Measurements from ENCODE around the gene MORF4L1. TPM values are rescaled to one million over a fixed set of nuclear protein-coding genes. Genes with fewer than 3 reads are reported as not detected.

The MORF4L1 gene
- total and polyA plus RNA-seq, 10 of the 15 experiments (the other 5 are each of a cell fraction or from before 2014, with no cell fraction given): 113 to 636 (median 229) TPM

DNA sequence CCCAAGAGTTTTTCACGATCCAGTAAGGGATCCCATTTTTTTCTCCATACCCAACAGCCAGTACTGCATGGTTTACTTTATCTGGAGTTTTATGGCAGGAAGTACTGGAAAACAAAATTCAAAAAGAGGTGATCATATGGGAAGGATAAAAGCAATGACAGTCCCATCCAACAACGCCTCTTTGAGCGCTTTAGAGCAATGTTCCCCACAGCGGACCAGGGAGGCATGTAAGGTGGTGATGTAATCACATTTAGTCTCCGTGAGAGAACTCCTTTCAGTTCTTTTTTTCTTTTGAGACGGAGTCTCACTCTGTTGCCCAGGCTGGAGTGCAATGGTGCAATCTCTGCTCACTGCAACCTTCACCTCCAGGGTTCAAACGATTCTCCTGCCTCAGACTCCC, 50.3 kb downstream of the MORF4L1 start:
- Histone ChIP-seq H3K9me3 (replicated peaks; ENCODE audit: control insufficient read depth, insufficient read depth, low read length) (no peaks in the 10 kb centered on the region), H3K27ac (ENCODE audit: control insufficient read depth, insufficient read depth) (no peak overlapping the region), H3K79me2 (ENCODE audit: control insufficient read depth, insufficient read depth, low read length) (no peaks in the 10 kb centered on the region), H3K4me1 (ENCODE audit: control insufficient read depth, insufficient read depth, low read length) (no peaks in the 10 kb centered on the region; the same call in 1 of the 2 replicates), H3K36me3 (ENCODE audit: control insufficient read depth in 2 of 2, insufficient read depth in 2 of 2, low read length in 1 of 2) (peaks cover 40 to 63% of the 10 kb centered on the region in 2 experiments), H3K4me2 (ENCODE audit: control insufficient read depth, insufficient read depth) (no peak overlapping the region), H3K9ac (ENCODE audit: control insufficient read depth, insufficient read depth, low read length) (no peak overlapping the region), H3K4me3 (no peak overlapping the region), H4K20me1 (ENCODE audit: control insufficient read depth, insufficient read depth) (no peaks in the 10 kb centered on the region; the same call in 1 of the 2 replicates), H3K27me3 (replicated peaks in 1 of 2; ENCODE audit: control insufficient read depth in 2 of 2, insufficient read depth in 2 of 2, low read length in 1 of 2) (no peaks in the 10 kb centered on the region), H2AFZ (ENCODE audit: control insufficient read depth, low read depth, low read length) (no peak overlapping the region)
- BruUV-seq (replicated peaks): no TSS peak
- 73% methylated on average over 7 of the region's 7 CpGs for WGBS (ENCODE audit: insufficient coverage, insufficient replicate concordance, low lambda C conversion rate, missing lambda C conversion rate)
- ChIA-PET RAD21 (ENCODE audit: unreplicated experiment) (interaction anchor here (1.1 to 2.2 kb wide), 2 partner anchors 56 to 102 kb away, joined by 3 to 5 read pairs; no protein-coding TSS in a partner anchor), POLR2A (interaction anchor here (1.1 kb wide), 1 partner anchor 18 kb away, joined by 6 read pairs; no protein-coding TSS in a partner anchor), CTCF (interaction anchor here (0.6 to 2.1 kb wide), 6 partner anchors 10 to 262 kb away, joined by 3 to 12 read pairs (median 3); no protein-coding TSS in a partner anchor), SMC1A (ENCODE audit: uncharacterized antibody, unreplicated experiment) (interaction anchor here (1.2 to 3.4 kb wide), 4 partner anchors 13 to 84 kb away, joined by 3 to 10 read pairs (median 6); no protein-coding TSS in a partner anchor)
- in situ Hi-C loops (cut with MboI) (no loop called here), intact Hi-C loops (cut with micrococcal nuclease; ENCODE audit: unreplicated experiment) (no loop called here)
- FAIRE-seq (no peak), DNase-seq (ENCODE audit: low read depth, low spot score) (no peak), ATAC-seq (no peak)
- TF ChIP-seq, protein P1, sequence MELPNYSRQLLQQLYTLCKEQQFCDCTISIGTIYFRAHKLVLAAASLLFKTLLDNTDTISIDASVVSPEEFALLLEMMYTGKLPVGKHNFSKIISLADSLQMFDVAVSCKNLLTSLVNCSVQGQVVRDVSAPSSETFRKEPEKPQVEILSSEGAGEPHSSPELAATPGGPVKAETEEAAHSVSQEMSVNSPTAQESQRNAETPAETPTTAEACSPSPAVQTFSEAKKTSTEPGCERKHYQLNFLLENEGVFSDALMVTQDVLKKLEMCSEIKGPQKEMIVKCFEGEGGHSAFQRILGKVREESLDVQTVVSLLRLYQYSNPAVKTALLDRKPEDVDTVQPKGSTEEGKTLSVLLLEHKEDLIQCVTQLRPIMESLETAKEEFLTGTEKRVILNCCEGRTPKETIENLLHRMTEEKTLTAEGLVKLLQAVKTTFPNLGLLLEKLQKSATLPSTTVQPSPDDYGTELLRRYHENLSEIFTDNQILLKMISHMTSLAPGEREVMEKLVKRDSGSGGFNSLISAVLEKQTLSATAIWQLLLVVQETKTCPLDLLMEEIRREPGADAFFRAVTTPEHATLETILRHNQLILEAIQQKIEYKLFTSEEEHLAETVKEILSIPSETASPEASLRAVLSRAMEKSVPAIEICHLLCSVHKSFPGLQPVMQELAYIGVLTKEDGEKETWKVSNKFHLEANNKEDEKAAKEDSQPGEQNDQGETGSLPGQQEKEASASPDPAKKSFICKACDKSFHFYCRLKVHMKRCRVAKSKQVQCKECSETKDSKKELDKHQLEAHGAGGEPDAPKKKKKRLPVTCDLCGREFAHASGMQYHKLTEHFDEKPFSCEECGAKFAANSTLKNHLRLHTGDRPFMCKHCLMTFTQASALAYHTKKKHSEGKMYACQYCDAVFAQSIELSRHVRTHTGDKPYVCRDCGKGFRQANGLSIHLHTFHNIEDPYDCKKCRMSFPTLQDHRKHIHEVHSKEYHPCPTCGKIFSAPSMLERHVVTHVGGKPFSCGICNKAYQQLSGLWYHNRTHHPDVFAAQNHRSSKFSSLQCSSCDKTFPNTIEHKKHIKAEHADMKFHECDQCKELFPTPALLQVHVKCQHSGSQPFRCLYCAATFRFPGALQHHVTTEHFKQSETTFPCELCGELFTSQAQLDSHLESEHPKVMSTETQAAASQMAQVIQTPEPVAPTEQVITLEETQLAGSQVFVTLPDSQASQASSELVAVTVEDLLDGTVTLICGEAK (IDR thresholded peaks at IDR 0.05; ENCODE audit: borderline replicate concordance): no peak
- TF ChIP-seq, protein P2, sequence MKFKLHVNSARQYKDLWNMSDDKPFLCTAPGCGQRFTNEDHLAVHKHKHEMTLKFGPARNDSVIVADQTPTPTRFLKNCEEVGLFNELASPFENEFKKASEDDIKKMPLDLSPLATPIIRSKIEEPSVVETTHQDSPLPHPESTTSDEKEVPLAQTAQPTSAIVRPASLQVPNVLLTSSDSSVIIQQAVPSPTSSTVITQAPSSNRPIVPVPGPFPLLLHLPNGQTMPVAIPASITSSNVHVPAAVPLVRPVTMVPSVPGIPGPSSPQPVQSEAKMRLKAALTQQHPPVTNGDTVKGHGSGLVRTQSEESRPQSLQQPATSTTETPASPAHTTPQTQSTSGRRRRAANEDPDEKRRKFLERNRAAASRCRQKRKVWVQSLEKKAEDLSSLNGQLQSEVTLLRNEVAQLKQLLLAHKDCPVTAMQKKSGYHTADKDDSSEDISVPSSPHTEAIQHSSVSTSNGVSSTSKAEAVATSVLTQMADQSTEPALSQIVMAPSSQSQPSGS (IDR thresholded peaks at IDR 0.05; ENCODE audit: low read length): no peak
- TF ChIP-seq ZNF384 (IDR thresholded peaks at IDR 0.05; ENCODE audit: borderline replicate concordance, low read depth, low read length) (no peak), SUPT20H (IDR thresholded peaks at IDR 0.05; ENCODE audit: borderline replicate concordance, control insufficient read depth, low read depth, low read length) (no peak)

Measured in GM12878 (cell line).